ENCODE results near the gene FIBP. TPM values are rescaled to one million over a fixed set of nuclear protein-coding genes. Genes with fewer than 3 reads are reported as not detected.

Gene FIBP
- total RNA-seq, 4 donors from 2014 or later, result 53.4 to 82.6 (median 75.9) TPM

DNA sequence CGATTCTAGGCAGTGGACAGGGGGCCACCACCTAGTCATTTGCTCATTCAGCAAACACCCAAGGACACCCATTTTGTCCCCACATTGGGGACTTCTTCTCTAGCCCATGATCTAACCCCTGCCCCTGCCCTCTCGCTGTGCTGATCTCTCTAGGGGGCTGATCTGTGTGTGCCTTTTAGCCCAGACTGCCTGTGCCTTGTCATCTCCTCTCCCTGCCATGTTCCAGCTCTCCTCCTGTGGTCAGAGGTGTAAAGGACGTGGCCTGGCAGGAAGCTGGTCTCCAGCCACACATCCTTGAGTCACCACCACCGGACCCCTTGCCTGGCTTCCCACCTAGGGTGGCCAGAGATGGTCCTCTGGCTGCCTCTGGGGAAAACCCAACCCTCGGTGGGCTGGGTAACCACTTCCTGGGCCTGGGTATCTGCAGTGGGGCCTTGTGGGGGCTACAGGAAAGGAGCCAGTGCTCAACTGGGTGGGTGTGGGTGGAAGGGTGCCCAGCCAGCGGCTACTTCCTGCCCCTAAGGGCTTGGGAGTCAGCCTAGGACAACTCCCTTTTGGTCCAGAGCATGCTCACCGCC lies 7.3 kb downstream of the FIBP start:
- H3K4me3 ChIP-seq, result no peak overlapping the region
- DNase-seq, result no peak
- TF ChIP-seq POLR2A (IDR thresholded peaks at IDR 0.05) (no peak), EP300 (IDR thresholded peaks at IDR 0.05; ENCODE audit: low read depth) (no peak), POLR2AphosphoS5 (IDR thresholded peaks at IDR 0.05) (no peak)
- TF ChIP-seq, protein P1, sequence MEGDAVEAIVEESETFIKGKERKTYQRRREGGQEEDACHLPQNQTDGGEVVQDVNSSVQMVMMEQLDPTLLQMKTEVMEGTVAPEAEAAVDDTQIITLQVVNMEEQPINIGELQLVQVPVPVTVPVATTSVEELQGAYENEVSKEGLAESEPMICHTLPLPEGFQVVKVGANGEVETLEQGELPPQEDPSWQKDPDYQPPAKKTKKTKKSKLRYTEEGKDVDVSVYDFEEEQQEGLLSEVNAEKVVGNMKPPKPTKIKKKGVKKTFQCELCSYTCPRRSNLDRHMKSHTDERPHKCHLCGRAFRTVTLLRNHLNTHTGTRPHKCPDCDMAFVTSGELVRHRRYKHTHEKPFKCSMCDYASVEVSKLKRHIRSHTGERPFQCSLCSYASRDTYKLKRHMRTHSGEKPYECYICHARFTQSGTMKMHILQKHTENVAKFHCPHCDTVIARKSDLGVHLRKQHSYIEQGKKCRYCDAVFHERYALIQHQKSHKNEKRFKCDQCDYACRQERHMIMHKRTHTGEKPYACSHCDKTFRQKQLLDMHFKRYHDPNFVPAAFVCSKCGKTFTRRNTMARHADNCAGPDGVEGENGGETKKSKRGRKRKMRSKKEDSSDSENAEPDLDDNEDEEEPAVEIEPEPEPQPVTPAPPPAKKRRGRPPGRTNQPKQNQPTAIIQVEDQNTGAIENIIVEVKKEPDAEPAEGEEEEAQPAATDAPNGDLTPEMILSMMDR (IDR thresholded peaks at IDR 0.05), result no peak
- H3K27ac ChIP-seq, result no peak overlapping the region
- intact Hi-C loops (cut with DNase I; ENCODE audit: low total_unique reads), result loop anchor here (5.0 kb wide), 1 partner anchor 111 kb away; no protein-coding TSS in a partner anchor
- peaks cover 0 to 10% (median 3%) of the 10 kb centered on the region in 4 donors for H3K4me1 ChIP-seq
- 66% methylated on average over 7 of the region's 7 CpGs; no CpG with 5 or more reads in 1 of the 2 donors for WGBS, 2 donors (ENCODE audit: low coverage in 1 of 2)
- no peaks in the 10 kb centered on the region for H3K27me3 ChIP-seq
- peaks cover 0 to 5% (median 0%) of the 10 kb centered on the region in 4 donors for H3K36me3 ChIP-seq
- in situ Hi-C loops (cut with MboI; ENCODE audit: low pct_ligation_motif_present in 1 of 4, low pct_unique_long_range_greater_than_20kb in 1 of 4, low sequenced_read_pairs in 3 of 4), result loop anchor here in 3 of 4 donors (10.0 to 25.0 kb wide), 2 partner anchors 104 to 106 kb away; no protein-coding TSS in a partner anchor
- H3K9me3 ChIP-seq, result no peaks in the 10 kb centered on the region

DNA sequence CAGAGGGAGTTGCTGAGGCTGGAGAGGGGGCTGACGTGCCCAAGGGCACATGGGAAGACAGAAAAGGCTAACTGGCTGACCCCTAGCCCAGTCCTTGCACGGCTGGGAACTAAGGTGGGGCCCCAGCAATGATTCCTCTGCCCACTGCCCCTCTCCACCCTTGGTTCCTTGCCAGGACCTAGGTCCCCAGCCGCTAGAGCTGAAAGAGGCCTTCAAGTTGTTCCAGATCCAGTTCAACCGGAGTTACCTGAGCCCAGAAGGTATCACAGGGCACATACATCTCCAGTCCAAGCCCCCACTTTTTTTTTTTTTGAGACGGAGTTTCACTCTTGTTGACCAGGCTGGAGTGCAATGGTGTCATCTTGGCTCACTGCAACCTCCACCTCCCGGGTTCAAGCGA lies 8.2 kb downstream of the FIBP start:
- H3K4me1 ChIP-seq, result peaks cover 0 to 7% (median 3%) of the 10 kb centered on the region in 4 donors
- no peak for DNase-seq
- H3K4me3 ChIP-seq, result no peak overlapping the region
- peaks cover 0 to 5% (median 0%) of the 10 kb centered on the region in 4 donors for H3K36me3 ChIP-seq
- H3K27me3 ChIP-seq, result no peaks in the 10 kb centered on the region
- TF ChIP-seq POLR2AphosphoS5 (IDR thresholded peaks at IDR 0.05) (no peak), POLR2A (IDR thresholded peaks at IDR 0.05) (no peak), EP300 (IDR thresholded peaks at IDR 0.05; ENCODE audit: low read depth) (no peak)
- TF ChIP-seq, protein P1 (IDR thresholded peaks at IDR 0.05), result no peak
- 71% methylated on average over 7 of the region's 7 CpGs; no CpG with 5 or more reads in 1 of the 2 donors for WGBS, 2 donors (ENCODE audit: low coverage in 1 of 2)
- H3K9me3 ChIP-seq, result no peaks in the 10 kb centered on the region
- in situ Hi-C loops (cut with MboI; ENCODE audit: low pct_ligation_motif_present in 1 of 4, low pct_unique_long_range_greater_than_20kb in 1 of 4, low sequenced_read_pairs in 3 of 4), result loop anchor here in 3 of 4 donors (10.0 to 25.0 kb wide), 2 partner anchors 105 to 107 kb away; no protein-coding TSS in a partner anchor
- intact Hi-C loops (cut with DNase I; ENCODE audit: low total_unique reads), result loop anchor here (5.0 kb wide), 1 partner anchor 112 kb away; no protein-coding TSS in a partner anchor
- no peak overlapping the region for H3K27ac ChIP-seq

GRCh38 chr11:65879617-65880016 lies 8.7 kb downstream of the FIBP start, which contains the start of gene CTSW:
TSS of gene CTSW (plus strand) at chr11:65879837. CDS start at chr11:65879855, 18 bp downstream.
- Histone ChIP-seq H3K9me3 (no peaks in the 10 kb centered on the region), H3K4me3 (no peak within 1 kb of the TSS), H3K27ac (no peak within 1 kb of the TSS), H3K36me3 (peaks cover 0 to 5% (median 0%) of the 10 kb centered on the region in 4 donors), H3K27me3 (no peaks in the 10 kb centered on the region), H3K4me1 (peaks cover 0 to 3% (median 0%) of the 10 kb centered on the region in 4 donors)
- no peak for DNase-seq
- 67% methylated on average over 7 of the region's 7 CpGs; no CpG with 5 or more reads in 1 of the 2 donors for WGBS, 2 donors (ENCODE audit: low coverage in 1 of 2)
- TF ChIP-seq POLR2A (IDR thresholded peaks at IDR 0.05) (no peak), POLR2AphosphoS5 (IDR thresholded peaks at IDR 0.05) (no peak), EP300 (IDR thresholded peaks at IDR 0.05; ENCODE audit: low read depth) (no peak)
- TF ChIP-seq, protein P1 (IDR thresholded peaks at IDR 0.05), result no peak
- intact Hi-C loops (cut with DNase I; ENCODE audit: low total_unique reads), result loop anchor here (5.0 kb wide), 1 partner anchor 113 kb away; no protein-coding TSS in a partner anchor
- in situ Hi-C loops (cut with MboI; ENCODE audit: low pct_ligation_motif_present in 1 of 4, low pct_unique_long_range_greater_than_20kb in 1 of 4, low sequenced_read_pairs in 3 of 4), result loop anchor here (10.0 to 25.0 kb wide), 3 partner anchors 105 to 115 kb away; no protein-coding TSS in a partner anchor
